ENCODE data around the gene GLCE. TPM values are rescaled to one million over a fixed set of nuclear protein-coding genes. Genes with fewer than 3 reads are reported as not detected.

The GLCE gene
- total RNA-seq, 1 donor: 14.8 TPM

DNA sequence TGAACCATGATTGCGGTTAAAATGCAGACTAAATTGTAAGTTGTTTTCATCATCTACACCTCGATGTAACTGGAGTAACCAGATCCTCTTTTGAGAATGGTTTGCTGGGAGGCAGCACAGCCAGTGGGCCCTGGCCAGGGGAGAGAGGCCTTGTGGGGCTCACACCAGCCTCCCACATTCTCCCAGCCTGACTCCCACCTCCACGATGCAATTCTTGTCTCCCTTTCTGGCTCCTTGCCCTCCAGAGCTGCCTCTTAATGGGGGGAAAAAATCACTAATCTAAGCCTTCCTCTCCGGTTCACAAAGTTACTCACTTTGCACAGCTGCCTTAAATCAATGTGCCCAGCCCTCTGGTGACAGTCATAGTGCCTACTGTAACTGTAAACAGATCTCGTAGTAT lies 120.3 kb downstream of the GLCE start:
- Histone ChIP-seq H2AFZ (ENCODE audit: low read length) (no peak overlapping the region), H3K27ac (ENCODE audit: low read depth, low read length) (no peak overlapping the region)
- DNase-seq (ENCODE audit: insufficient read length, low spot score, missing footprints): no peak

DNA sequence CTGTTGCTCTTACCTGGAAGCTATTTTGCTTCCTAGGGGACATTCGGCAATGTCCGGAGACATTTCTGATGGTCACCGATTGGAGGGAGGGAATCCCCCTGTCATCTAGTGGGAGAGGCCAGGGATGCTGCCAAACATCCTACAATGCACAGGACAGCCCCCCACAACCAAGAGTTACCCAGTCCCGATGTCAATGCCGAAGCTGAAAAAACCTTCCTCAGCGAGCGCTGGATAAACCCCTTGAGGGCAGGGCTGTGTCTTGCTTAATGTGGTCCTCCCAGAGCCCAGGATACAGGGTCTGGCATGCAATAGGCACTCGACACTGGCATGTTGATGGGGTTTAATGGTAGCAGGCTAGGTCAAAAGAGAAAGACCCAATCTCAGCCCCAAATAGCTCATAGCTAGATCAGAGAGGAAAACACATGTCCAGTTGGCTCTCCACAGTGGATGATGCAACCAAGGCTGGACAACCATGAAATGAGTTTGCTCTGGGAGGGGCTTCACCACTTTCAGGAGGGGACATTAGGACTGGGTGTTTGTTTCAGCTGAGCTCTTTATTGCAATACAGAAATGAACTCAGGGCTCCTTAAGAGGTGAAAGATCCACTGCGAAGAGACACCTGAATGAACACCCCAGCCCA lies 121.8 kb downstream of the GLCE start:
- no peak overlapping the region for H3K27ac ChIP-seq (ENCODE audit: low read depth, low read length)
- no peaks in the 10 kb centered on the region for H3K36me3 ChIP-seq (ENCODE audit: insufficient read depth, low read length)
- no peak overlapping the region for H3K4me3 ChIP-seq (ENCODE audit: insufficient read depth, low read length)
- H2AFZ ChIP-seq (ENCODE audit: low read length): no peak overlapping the region
- no peaks in the 10 kb centered on the region for H3K4me1 ChIP-seq (ENCODE audit: insufficient read depth, low read length)
- peaks cover 2% of the 10 kb centered on the region for H3K27me3 ChIP-seq (ENCODE audit: insufficient read depth, low read length)
- TF ChIP-seq, protein P1, sequence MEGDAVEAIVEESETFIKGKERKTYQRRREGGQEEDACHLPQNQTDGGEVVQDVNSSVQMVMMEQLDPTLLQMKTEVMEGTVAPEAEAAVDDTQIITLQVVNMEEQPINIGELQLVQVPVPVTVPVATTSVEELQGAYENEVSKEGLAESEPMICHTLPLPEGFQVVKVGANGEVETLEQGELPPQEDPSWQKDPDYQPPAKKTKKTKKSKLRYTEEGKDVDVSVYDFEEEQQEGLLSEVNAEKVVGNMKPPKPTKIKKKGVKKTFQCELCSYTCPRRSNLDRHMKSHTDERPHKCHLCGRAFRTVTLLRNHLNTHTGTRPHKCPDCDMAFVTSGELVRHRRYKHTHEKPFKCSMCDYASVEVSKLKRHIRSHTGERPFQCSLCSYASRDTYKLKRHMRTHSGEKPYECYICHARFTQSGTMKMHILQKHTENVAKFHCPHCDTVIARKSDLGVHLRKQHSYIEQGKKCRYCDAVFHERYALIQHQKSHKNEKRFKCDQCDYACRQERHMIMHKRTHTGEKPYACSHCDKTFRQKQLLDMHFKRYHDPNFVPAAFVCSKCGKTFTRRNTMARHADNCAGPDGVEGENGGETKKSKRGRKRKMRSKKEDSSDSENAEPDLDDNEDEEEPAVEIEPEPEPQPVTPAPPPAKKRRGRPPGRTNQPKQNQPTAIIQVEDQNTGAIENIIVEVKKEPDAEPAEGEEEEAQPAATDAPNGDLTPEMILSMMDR (IDR thresholded peaks at IDR 0.05; ENCODE audit: extremely low read depth, low read depth, low read length): no peak
- H4K20me1 ChIP-seq (ENCODE audit: insufficient read depth, low read length): no peaks in the 10 kb centered on the region
- no peaks in the 10 kb centered on the region for H3K79me2 ChIP-seq (ENCODE audit: insufficient read depth, low read length)
- H3K4me2 ChIP-seq (ENCODE audit: insufficient read depth, low read length): no peak overlapping the region
- no peaks in the 10 kb centered on the region for H3K9me3 ChIP-seq (ENCODE audit: low read depth, low read length)
- no peak for DNase-seq (ENCODE audit: insufficient read length, low spot score, missing footprints)

More for the DNA sequence above, 120.3 kb downstream of the GLCE start:
- no peak overlapping the region for H3K4me2 ChIP-seq (ENCODE audit: insufficient read depth, low read length)
- no peaks in the 10 kb centered on the region for H3K4me1 ChIP-seq (ENCODE audit: insufficient read depth, low read length)
- no peaks in the 10 kb centered on the region for H3K79me2 ChIP-seq (ENCODE audit: insufficient read depth, low read length)
- no peaks in the 10 kb centered on the region for H3K9me3 ChIP-seq (ENCODE audit: low read depth, low read length)
- no peaks in the 10 kb centered on the region for H4K20me1 ChIP-seq (ENCODE audit: insufficient read depth, low read length)
- no peak overlapping the region for H3K4me3 ChIP-seq (ENCODE audit: insufficient read depth, low read length)
- H3K36me3 ChIP-seq (ENCODE audit: insufficient read depth, low read length): no peaks in the 10 kb centered on the region
- TF ChIP-seq, protein P1 (IDR thresholded peaks at IDR 0.05; ENCODE audit: extremely low read depth, low read depth, low read length): no peak
- peaks cover 7% of the 10 kb centered on the region for H3K27me3 ChIP-seq (ENCODE audit: insufficient read depth, low read length)

DNA sequence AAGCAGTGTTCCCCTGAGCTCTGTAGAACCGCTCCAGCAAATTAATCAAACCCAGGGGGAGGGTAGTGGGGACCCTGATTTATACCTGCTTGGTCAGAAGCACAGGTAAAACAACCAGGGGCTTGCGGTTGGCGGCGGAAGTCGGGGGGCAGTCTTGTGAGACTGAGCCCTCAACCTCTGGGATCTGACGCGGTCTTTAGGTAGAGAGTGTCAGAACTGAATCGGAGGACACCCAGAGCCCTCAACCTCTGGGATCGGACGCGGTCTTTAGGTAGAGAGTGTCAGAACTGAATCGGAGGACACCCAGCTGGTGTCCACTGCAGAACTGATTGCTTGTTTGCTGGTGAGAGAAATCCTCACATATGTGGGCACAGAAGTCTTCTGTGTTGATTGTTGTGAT lies 125.4 kb downstream of the GLCE start:
- Histone ChIP-seq H4K20me1 (ENCODE audit: insufficient read depth, low read length) (no peaks in the 10 kb centered on the region), H3K4me2 (ENCODE audit: insufficient read depth, low read length) (no peak overlapping the region), H2AFZ (ENCODE audit: low read length) (no peak overlapping the region), H3K79me2 (ENCODE audit: insufficient read depth, low read length) (no peaks in the 10 kb centered on the region), H3K4me1 (ENCODE audit: insufficient read depth, low read length) (no peaks in the 10 kb centered on the region), H3K27ac (ENCODE audit: low read depth, low read length) (no peak overlapping the region), H3K27me3 (ENCODE audit: insufficient read depth, low read length) (peaks cover 2% of the 10 kb centered on the region), H3K4me3 (ENCODE audit: insufficient read depth, low read length) (no peak overlapping the region), H3K9me3 (ENCODE audit: low read depth, low read length) (no peaks in the 10 kb centered on the region), H3K36me3 (ENCODE audit: insufficient read depth, low read length) (no peaks in the 10 kb centered on the region)
- DNase-seq (ENCODE audit: insufficient read length, low spot score, missing footprints): no peak
- TF ChIP-seq, protein P1 (IDR thresholded peaks at IDR 0.05; ENCODE audit: extremely low read depth, low read depth, low read length): no peak

DNA sequence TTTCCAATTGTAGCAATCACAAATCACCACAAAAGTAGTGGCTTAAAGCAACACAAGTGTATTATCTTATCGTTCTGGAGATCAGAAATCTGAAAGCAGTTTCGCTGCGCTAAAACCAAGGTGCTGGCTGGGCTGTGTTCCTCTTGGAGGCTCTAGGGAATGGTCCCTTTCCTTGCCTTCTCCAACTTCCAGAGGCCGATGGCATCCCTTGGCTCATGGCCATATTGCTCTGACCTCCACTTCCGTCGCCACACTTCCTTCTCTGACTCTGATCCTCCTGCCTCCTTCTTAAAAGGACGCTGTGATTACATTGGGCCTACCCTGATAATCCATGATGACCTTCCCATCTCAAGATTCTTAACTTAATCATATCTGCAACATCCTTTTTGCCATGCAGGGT lies 127.6 kb downstream of the GLCE start:
- H3K27ac ChIP-seq (ENCODE audit: low read depth, low read length): no peak overlapping the region
- no peak overlapping the region for H3K4me2 ChIP-seq (ENCODE audit: insufficient read depth, low read length)
- no peaks in the 10 kb centered on the region for H3K4me1 ChIP-seq (ENCODE audit: insufficient read depth, low read length)
- TF ChIP-seq, protein P1 (IDR thresholded peaks at IDR 0.05; ENCODE audit: extremely low read depth, low read depth, low read length): no peak
- no peak overlapping the region for H2AFZ ChIP-seq (ENCODE audit: low read length)
- DNase-seq (ENCODE audit: insufficient read length, low spot score, missing footprints): no peak
- H3K4me3 ChIP-seq (ENCODE audit: insufficient read depth, low read length): no peak overlapping the region
- no peaks in the 10 kb centered on the region for H3K36me3 ChIP-seq (ENCODE audit: insufficient read depth, low read length)
- H3K79me2 ChIP-seq (ENCODE audit: insufficient read depth, low read length): no peaks in the 10 kb centered on the region
- H4K20me1 ChIP-seq (ENCODE audit: insufficient read depth, low read length): no peaks in the 10 kb centered on the region
- no peaks in the 10 kb centered on the region for H3K9me3 ChIP-seq (ENCODE audit: low read depth, low read length)
- H3K27me3 ChIP-seq (ENCODE audit: insufficient read depth, low read length): no peaks in the 10 kb centered on the region
